HEK293 (cell line): ENCODE measurements around the gene LAMA2.

Experiments
- CTCF ChIA-PET: fragments of 350-600 bp; formaldehyde crosslinking; extraction: SDS; loops from one replicate; lab custom pipeline; 2021; ENCODE audit warnings: antibody characterized with exemption; lab: Yijun Ruan, JAX
- POLR2A ChIA-PET: fragments of 300-600 bp; formaldehyde crosslinking; extraction: SDS; loops from one replicate; lab custom pipeline; 2020; ENCODE audit warnings: antibody characterized with exemption, inconsistent platforms; lab: Yijun Ruan, JAX
- H3K27ac ChIP-seq: fragments of 200-500 bp; sonication (Bioruptor generic); 2 replicates; pipeline ENCODE4 v1.5.1; 2014; ENCODE audit warnings: low read depth, low read length, control low read depth, inconsistent platforms; ENCODE audit errors: extremely low read depth
- H3K36me3 ChIP-seq, 2 experiments: fragments of 200-500 bp in 1 of 2; sonication (Bioruptor generic) in 1 of 2; 1 replicate in 1 of 2; 2 replicates in 1 of 2; pipeline ENCODE4 v1.5.1; 2014 to 2017; ENCODE audit warnings: inconsistent platforms in 2 of 2, low read length in 2 of 2; ENCODE audit not compliant: control insufficient read depth in 2 of 2, insufficient read depth in 1 of 2
- H3K4me1 ChIP-seq: fragments of 200-500 bp; sonication (Bioruptor generic); 2 replicates; pipeline ENCODE4 v1.5.1; 2014; ENCODE audit warnings: mild to moderate bottlenecking, low read length, inconsistent platforms; ENCODE audit not compliant: control insufficient read depth, insufficient read depth
- H3K4me3 ChIP-seq: 2 replicates; pipeline ENCODE4 v1.5.1; 2011; ENCODE audit warnings: low read depth, mild to moderate bottlenecking, control low read depth, low read length, moderate library complexity
- H3K9me3 ChIP-seq: fragments of 200-500 bp; sonication (Bioruptor generic); 2 replicates; pipeline ENCODE4 v1.5.1; 2014; ENCODE audit warnings: low read depth, low read length, inconsistent platforms; ENCODE audit not compliant: control insufficient read depth, insufficient read depth
- KLF10 ChIP-seq: fragments of 450-650 bp; IDR thresholded peaks from 2 replicates; pipeline ENCODE4 v1.5.1; 2018; ENCODE audit warnings: missing biosample characterization, mild to moderate bottlenecking, missing genetic modification characterization
- MZF1 ChIP-seq: fragments of 450-650 bp; formaldehyde crosslinking; IDR thresholded peaks from 2 replicates; pipeline ENCODE4 v1.5.1; 2017; ENCODE audit warnings: missing biosample characterization, missing genetic modification characterization, borderline replicate concordance
- OVOL3 ChIP-seq: fragments of 450-650 bp; formaldehyde crosslinking; IDR thresholded peaks from 2 replicates; pipeline ENCODE4 v1.5.1; 2016; ENCODE audit warnings: missing biosample characterization, missing genetic modification characterization
- TCF7L2 ChIP-seq: IDR thresholded peaks from 2 replicates; pipeline ENCODE4 v1.6.1; 2011; ENCODE audit warnings: low read depth, mild to moderate bottlenecking, inconsistent platforms, low read length, moderate library complexity, borderline replicate concordance
- YY2 ChIP-seq: fragments of 450-650 bp; formaldehyde crosslinking; IDR thresholded peaks from 2 replicates; pipeline ENCODE4 v1.5.1; 2016; ENCODE audit warnings: missing biosample characterization, missing genetic modification characterization
- ZNF211 ChIP-seq: fragments of 450-650 bp; formaldehyde crosslinking; IDR thresholded peaks from 2 replicates; pipeline ENCODE4 v1.5.1; 2016; ENCODE audit warnings: low read depth, missing biosample characterization, missing genetic modification characterization
- ZNF23 ChIP-seq: fragments of 450-650 bp; formaldehyde crosslinking; IDR thresholded peaks from 2 replicates; pipeline ENCODE4 v1.5.1; 2016; ENCODE audit warnings: missing biosample characterization, missing genetic modification characterization, borderline replicate concordance
- ZNF548 ChIP-seq: fragments of 450-650 bp; formaldehyde crosslinking; IDR thresholded peaks from 2 replicates; pipeline ENCODE4 v1.5.1; 2016; ENCODE audit warnings: missing biosample characterization, missing genetic modification characterization
- ZNF610 ChIP-seq: fragments of 450-650 bp; formaldehyde crosslinking; IDR thresholded peaks from 2 replicates; pipeline ENCODE4 v1.5.1; 2016; ENCODE audit warnings: missing biosample characterization, missing genetic modification characterization, borderline replicate concordance
- ZNF701 ChIP-seq: fragments of 450-650 bp; formaldehyde crosslinking; IDR thresholded peaks from 2 replicates; pipeline ENCODE4 v1.5.1; 2016; ENCODE audit warnings: missing biosample characterization, missing genetic modification characterization
- TF ChIP-seq, protein P1 (sequence below): fragments of 450-650 bp; formaldehyde crosslinking; IDR thresholded peaks from 2 replicates; pipeline ENCODE4 v1.5.0; 2017; ENCODE audit warnings: missing biosample characterization, missing genetic modification characterization, borderline replicate concordance
- TF ChIP-seq, protein P2 (sequence below): fragments of 450-650 bp; formaldehyde crosslinking; IDR thresholded peaks from 2 replicates; pipeline ENCODE4 v1.5.1; 2016; ENCODE audit warnings: missing biosample characterization, missing genetic modification characterization
- TF ChIP-seq, protein P3 (sequence below): fragments of 450-650 bp; formaldehyde crosslinking; IDR thresholded peaks from 2 replicates; pipeline ENCODE4 v1.5.1; 2016; ENCODE audit warnings: missing biosample characterization, missing genetic modification characterization
- TF ChIP-seq, protein P4 (sequence below): fragments of 450-650 bp; formaldehyde crosslinking; IDR thresholded peaks from 2 replicates; pipeline ENCODE4 v1.5.1; 2017; ENCODE audit warnings: missing biosample characterization, missing genetic modification characterization

The LAMA2 gene

DNA sequence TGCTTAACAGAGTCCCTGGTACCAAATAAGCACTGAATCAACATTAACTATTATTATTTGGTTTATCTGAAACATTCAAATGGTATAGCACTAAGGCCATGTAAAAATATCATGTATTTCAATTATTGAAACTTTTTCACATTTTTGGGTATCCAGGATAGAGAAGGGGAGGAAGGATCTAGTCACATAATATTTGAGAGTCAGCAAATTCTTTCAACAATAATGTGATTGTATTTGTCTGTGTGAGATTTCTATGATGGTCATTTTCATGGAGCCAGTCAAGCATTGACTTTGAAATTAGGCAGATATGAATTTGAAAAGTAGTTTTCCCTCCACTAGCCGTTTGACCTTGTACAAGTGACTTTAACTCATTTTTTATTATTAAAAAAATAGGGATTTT lies 67.9 kb downstream of the LAMA2 start:
- Histone ChIP-seq H3K4me3 (no peak overlapping the region), H3K27ac (no peak overlapping the region), H3K9me3 (no peaks in the 10 kb centered on the region), H3K4me1 (peaks cover 6% of the 10 kb centered on the region), H3K36me3 (no peaks in the 10 kb centered on the region)
- TF ChIP-seq MZF1 (tag by site-specific recombination): no peak
- ChIA-PET CTCF (no interaction called here), POLR2A (no interaction called here)

DNA sequence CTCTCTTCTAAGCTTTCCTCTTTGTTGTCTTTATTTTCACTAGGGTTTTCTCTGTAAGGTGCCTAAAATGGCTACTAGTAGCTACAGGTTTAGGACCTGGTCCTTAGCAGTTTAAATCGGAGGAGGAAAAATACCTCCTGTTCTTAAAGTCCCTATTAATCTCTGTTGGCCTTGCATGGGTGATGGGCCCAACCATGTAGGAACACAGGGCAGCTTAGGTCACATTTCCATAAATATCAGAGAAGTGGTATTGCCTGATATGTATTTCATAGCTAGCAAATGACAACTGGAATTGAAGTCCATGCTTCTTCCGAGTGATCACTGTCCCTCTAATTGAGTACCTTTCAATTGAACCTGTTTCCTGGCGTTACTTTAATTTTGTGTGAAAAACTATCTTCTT lies 70.0 kb downstream of the LAMA2 start:
- H3K4me1 ChIP-seq: peaks cover 6% of the 10 kb centered on the region
- CTCF ChIA-PET: no interaction called here
- POLR2A ChIA-PET: no interaction called here
- TF ChIP-seq KLF10 (tag by site-specific recombination) (no peak), ZNF211 (tag by site-specific recombination) (no peak), MZF1 (tag by site-specific recombination) (no peak), OVOL3 (tag by site-specific recombination) (no peak), ZNF23 (tag by site-specific recombination) (no peak), ZNF610 (tag by site-specific recombination) (no peak), YY2 (tag by site-specific recombination) (no peak), ZNF701 (tag by site-specific recombination) (no peak), TCF7L2 (no peak), ZNF548 (no peak)
- TF ChIP-seq, protein P1, sequence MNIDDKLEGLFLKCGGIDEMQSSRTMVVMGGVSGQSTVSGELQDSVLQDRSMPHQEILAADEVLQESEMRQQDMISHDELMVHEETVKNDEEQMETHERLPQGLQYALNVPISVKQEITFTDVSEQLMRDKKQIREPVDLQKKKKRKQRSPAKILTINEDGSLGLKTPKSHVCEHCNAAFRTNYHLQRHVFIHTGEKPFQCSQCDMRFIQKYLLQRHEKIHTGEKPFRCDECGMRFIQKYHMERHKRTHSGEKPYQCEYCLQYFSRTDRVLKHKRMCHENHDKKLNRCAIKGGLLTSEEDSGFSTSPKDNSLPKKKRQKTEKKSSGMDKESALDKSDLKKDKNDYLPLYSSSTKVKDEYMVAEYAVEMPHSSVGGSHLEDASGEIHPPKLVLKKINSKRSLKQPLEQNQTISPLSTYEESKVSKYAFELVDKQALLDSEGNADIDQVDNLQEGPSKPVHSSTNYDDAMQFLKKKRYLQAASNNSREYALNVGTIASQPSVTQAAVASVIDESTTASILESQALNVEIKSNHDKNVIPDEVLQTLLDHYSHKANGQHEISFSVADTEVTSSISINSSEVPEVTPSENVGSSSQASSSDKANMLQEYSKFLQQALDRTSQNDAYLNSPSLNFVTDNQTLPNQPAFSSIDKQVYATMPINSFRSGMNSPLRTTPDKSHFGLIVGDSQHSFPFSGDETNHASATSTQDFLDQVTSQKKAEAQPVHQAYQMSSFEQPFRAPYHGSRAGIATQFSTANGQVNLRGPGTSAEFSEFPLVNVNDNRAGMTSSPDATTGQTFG: no peak
- TF ChIP-seq, protein P2, sequence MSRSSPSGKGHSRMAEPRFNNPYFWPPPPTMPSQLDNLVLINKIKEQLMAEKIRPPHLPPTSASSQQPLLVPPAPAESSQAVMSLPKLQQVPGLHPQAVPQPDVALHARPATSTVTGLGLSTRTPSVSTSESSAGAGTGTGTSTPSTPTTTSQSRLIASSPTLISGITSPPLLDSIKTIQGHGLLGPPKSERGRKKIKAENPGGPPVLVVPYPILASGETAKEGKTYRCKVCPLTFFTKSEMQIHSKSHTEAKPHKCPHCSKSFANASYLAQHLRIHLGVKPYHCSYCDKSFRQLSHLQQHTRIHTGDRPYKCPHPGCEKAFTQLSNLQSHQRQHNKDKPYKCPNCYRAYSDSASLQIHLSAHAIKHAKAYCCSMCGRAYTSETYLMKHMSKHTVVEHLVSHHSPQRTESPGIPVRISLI (tag by site-specific recombination): no peak
- TF ChIP-seq, protein P3, sequence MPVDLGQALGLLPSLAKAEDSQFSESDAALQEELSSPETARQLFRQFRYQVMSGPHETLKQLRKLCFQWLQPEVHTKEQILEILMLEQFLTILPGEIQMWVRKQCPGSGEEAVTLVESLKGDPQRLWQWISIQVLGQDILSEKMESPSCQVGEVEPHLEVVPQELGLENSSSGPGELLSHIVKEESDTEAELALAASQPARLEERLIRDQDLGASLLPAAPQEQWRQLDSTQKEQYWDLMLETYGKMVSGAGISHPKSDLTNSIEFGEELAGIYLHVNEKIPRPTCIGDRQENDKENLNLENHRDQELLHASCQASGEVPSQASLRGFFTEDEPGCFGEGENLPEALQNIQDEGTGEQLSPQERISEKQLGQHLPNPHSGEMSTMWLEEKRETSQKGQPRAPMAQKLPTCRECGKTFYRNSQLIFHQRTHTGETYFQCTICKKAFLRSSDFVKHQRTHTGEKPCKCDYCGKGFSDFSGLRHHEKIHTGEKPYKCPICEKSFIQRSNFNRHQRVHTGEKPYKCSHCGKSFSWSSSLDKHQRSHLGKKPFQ (tag by site-specific recombination): no peak
- no peak overlapping the region for H3K4me3 ChIP-seq
- H3K9me3 ChIP-seq: no peaks in the 10 kb centered on the region
- no peaks in the 10 kb centered on the region for H3K36me3 ChIP-seq
- H3K27ac ChIP-seq: no peak overlapping the region

DNA sequence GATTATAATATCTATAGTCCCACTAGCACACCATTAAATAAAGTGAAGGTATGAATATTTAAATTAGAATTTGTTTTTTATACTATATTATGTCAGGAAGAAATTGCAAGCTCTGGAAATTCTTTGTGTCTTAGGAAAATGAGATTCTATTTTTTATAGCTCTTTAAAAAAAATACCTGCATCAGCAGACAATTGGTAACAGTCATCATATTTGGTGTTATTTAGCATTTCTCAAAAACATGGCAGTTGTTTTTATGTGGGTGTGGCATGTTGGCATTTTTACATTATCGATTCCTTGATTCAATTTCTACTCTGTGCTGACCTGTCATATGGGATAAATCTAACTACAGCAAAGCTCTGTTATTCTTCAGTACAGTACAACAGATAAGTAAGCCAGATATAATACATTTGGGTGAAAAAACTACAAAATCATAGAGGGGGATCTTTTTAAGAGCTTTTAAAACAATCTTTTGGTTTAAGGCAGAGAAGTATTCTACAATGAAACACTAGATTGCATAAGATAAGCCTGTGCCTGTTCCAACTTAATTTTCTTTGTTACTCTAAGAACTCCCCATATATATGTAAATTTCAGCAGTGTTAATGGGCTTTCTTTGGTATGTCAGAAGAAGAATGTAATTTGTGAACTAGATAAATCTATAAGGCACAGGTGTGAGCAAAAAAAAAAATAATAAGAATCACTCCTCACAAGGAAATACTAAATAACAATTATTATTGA lies 71.5 kb downstream of the LAMA2 start:
- Histone ChIP-seq H3K27ac (no peak overlapping the region), H3K9me3 (no peaks in the 10 kb centered on the region), H3K4me1 (peaks cover 6% of the 10 kb centered on the region), H3K4me3 (no peak overlapping the region), H3K36me3 (no peaks in the 10 kb centered on the region)
- TF ChIP-seq, protein P4, sequence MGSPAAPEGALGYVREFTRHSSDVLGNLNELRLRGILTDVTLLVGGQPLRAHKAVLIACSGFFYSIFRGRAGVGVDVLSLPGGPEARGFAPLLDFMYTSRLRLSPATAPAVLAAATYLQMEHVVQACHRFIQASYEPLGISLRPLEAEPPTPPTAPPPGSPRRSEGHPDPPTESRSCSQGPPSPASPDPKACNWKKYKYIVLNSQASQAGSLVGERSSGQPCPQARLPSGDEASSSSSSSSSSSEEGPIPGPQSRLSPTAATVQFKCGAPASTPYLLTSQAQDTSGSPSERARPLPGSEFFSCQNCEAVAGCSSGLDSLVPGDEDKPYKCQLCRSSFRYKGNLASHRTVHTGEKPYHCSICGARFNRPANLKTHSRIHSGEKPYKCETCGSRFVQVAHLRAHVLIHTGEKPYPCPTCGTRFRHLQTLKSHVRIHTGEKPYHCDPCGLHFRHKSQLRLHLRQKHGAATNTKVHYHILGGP (tag by site-specific recombination): no peak
- ChIA-PET CTCF (no interaction called here), POLR2A (no interaction called here)
